Inflammatory macrophage treated with lipopolysaccharide for 1 hour (primary cell): ENCODE data around the gene PF4V1.

ENCODE experiments used
- DNase-seq, 2 donors: peaks; one replicate each; pipeline ENCODE4 v3.0.0-alpha.2; 2020 to 2022

Gene PF4V1

GRCh38 chr4:73853246-73853704 is at the start of gene PF4V1:
TSS of gene PF4V1 (plus strand) at chr4:73853296. CDS start at chr4:73853363, 67 bp downstream.
- DNase-seq, result no peak

GRCh38 chr4:73810191-73810590 is 42.9 kb upstream of the PF4V1 start:
- no peak for DNase-seq

GRCh38 chr4:73811841-73812240 is 41.3 kb upstream of the PF4V1 start:
- no peak for DNase-seq

- no peak for DNase-seq
Measured at GRCh38 chr4:73814679-73815078, 38.4 kb upstream of the PF4V1 start.

- DNase-seq, result peak; percentile 35 to 53
Measured at GRCh38 chr4:73815145-73815544, 38.0 kb upstream of the PF4V1 start.

- DNase-seq, result peak in 1 of 2 donors; percentile 14
Measured at GRCh38 chr4:73816814-73817213, 36.3 kb upstream of the PF4V1 start.

- no peak for DNase-seq
Measured at GRCh38 chr4:73817341-73817740, 35.8 kb upstream of the PF4V1 start.

GRCh38 chr4:73821325-73821724 is 31.8 kb upstream of the PF4V1 start:
- peak in 1 of 2 donors; percentile 42 for DNase-seq

GRCh38 chr4:73822389-73822788 is 30.7 kb upstream of the PF4V1 start:
- no peak for DNase-seq

- DNase-seq, result peak; percentile 64 to 72
Measured at GRCh38 chr4:73822812-73823504, 30.1 kb upstream of the PF4V1 start.

GRCh38 chr4:73823760-73824159 is 29.3 kb upstream of the PF4V1 start:
- no peak for DNase-seq

- DNase-seq, result peak; percentile 61 to 68
Measured at GRCh38 chr4:73828956-73829355, 24.1 kb upstream of the PF4V1 start.

- DNase-seq, result no peak
Measured at GRCh38 chr4:73831569-73831968, 21.5 kb upstream of the PF4V1 start.

GRCh38 chr4:73832651-73833237 is 20.4 kb upstream of the PF4V1 start:
- DNase-seq, result no peak

GRCh38 chr4:73836373-73837279 is 16.5 kb upstream of the PF4V1 start, which contains the start of gene CXCL6:
TSS of gene CXCL6 (plus strand) at chr4:73836678. CDS start at chr4:73836751, 73 bp downstream.
- DNase-seq, result peak; percentile 25 to 38

GRCh38 chr4:73839071-73839470 is 14.0 kb upstream of the PF4V1 start:
- DNase-seq, result no peak

- no peak for DNase-seq
Measured at GRCh38 chr4:73839715-73840114, 13.4 kb upstream of the PF4V1 start.

GRCh38 chr4:73841243-73841925 is 11.7 kb upstream of the PF4V1 start:
- no peak for DNase-seq

- no peak for DNase-seq
Measured at GRCh38 chr4:73842696-73843095, 10.4 kb upstream of the PF4V1 start.

GRCh38 chr4:73843369-73843768 is 9.7 kb upstream of the PF4V1 start:
- DNase-seq, result no peak

GRCh38 chr4:73844345-73844744 is 8.8 kb upstream of the PF4V1 start:
- DNase-seq, result peak; percentile 61 to 68

GRCh38 chr4:73844806-73845205 is 8.3 kb upstream of the PF4V1 start:
- DNase-seq, result peak in 1 of 2 donors; percentile 18
